ENCODE results near the gene ZNF382.

GRCh38 chr19:36579255-36579654 lies 25.9 kb upstream of the ZNF382 start:
- TF ChIP-seq CTCF (IDR thresholded peaks at IDR 0.05; ENCODE audit: low read length) (no peak), EZH2 (optimal IDR thresholded peaks at IDR 0.05; ENCODE audit: low read depth, low read length) (no peak), EZH2phosphoT487 (IDR thresholded peaks at IDR 0.05; ENCODE audit: low read length) (no peak)
